Measurements from ENCODE around the gene B3GALT6. TPM values are rescaled to one million over a fixed set of nuclear protein-coding genes. Genes with fewer than 3 reads are reported as not detected.

Gene B3GALT6
- total and polyA plus RNA-seq, 4 donors = 1.2 to 9.0 (median 8.3) TPM

GRCh38 chr1:1212780-1213344 lies 19.2 kb upstream of the B3GALT6 start:
- no peaks in the 10 kb centered on the region for H3K9me3 ChIP-seq (ENCODE audit: control insufficient read depth in 4 of 4, low read length in 3 of 4)
- no peak for DNase-seq (ENCODE audit: low spot score)
- peaks cover 0 to 17% (median 8%) of the 10 kb centered on the region in 4 donors for H3K36me3 ChIP-seq (ENCODE audit: control insufficient read depth in 4 of 4, insufficient read depth in 3 of 4, low read depth in 1 of 4, low read length in 3 of 4)
- H3K4me3 ChIP-seq (ENCODE audit: low read depth in 1 of 3, low read length in 3 of 3) = peak overlapping the region in 1 of 3 donors; percentile 9
- no peak overlapping the region for H3K27ac ChIP-seq (ENCODE audit: low read depth in 1 of 2, low read length in 2 of 2)
- WGBS = 66% methylated on average over 24 of the region's 24 CpGs
- no peak overlapping the region for H3K9ac ChIP-seq (ENCODE audit: low read depth in 1 of 2, low read length in 2 of 2)
- TF ChIP-seq EGR1 (IDR thresholded peaks at IDR 0.05; ENCODE audit: low read depth in 2 of 2) (no peak), RAD21 (IDR thresholded peaks at IDR 0.05) (peak in 1 of 2 donors; percentile 18), JUND (IDR thresholded peaks at IDR 0.05) (no peak), SP1 (IDR thresholded peaks at IDR 0.05) (no peak), FOXA2 (IDR thresholded peaks at IDR 0.05) (no peak), REST (IDR thresholded peaks at IDR 0.05) (no peak), HNF4A (conservative IDR thresholded peaks at IDR 0.05) (no peak), NR2F2 (IDR thresholded peaks at IDR 0.05) (no peak), MAX (IDR thresholded peaks at IDR 0.05) (no peak)
- no peaks in the 10 kb centered on the region for H3K27me3 ChIP-seq (ENCODE audit: control insufficient read depth in 4 of 4, insufficient read depth in 4 of 4, low read length in 3 of 4)
- H3K4me1 ChIP-seq (ENCODE audit: control insufficient read depth in 4 of 4, insufficient read depth in 4 of 4, low read length in 3 of 4) = peaks cover 0 to 8% (median 0%) of the 10 kb centered on the region in 4 donors

- 62% methylated on average over 56 of the region's 56 CpGs for WGBS
Measured at GRCh38 chr1:1213345-1214265, 18.4 kb upstream of the B3GALT6 start, which contains the start of gene TNFRSF4. TNFRSF4 (minus strand) TSS chr1:1214153; CDS start chr1:1214127, 26 bp downstream.

More at GRCh38 chr1:1213345-1214265, 18.4 kb upstream of the B3GALT6 start, which contains the start of gene TNFRSF4:
- peaks cover 7 to 25% (median 12%) of the 10 kb centered on the region in 4 donors for H3K36me3 ChIP-seq (ENCODE audit: control insufficient read depth in 4 of 4, insufficient read depth in 3 of 4, low read depth in 1 of 4, low read length in 3 of 4)
- H3K4me3 ChIP-seq (ENCODE audit: low read depth in 1 of 3, low read length in 3 of 3) = no peak within 1 kb of the TSS
- no peak within 1 kb of the TSS for H3K27ac ChIP-seq (ENCODE audit: low read depth in 1 of 2, low read length in 2 of 2)
- TF ChIP-seq RAD21 (IDR thresholded peaks at IDR 0.05) (no peak), ZBTB33 (IDR thresholded peaks at IDR 0.05) (no peak), HNF4A (conservative IDR thresholded peaks at IDR 0.05) (no peak), FOXA2 (IDR thresholded peaks at IDR 0.05) (no peak), TAF1 (conservative IDR thresholded peaks at IDR 0.05) (no peak), CTCF (IDR thresholded peaks at IDR 0.05; ENCODE audit: low read depth, low read length, missing input control) (no peak), ATF3 (IDR thresholded peaks at IDR 0.05) (no peak), FOXA1 (IDR thresholded peaks at IDR 0.05) (no peak), YY1 (IDR thresholded peaks at IDR 0.05) (no peak), REST (IDR thresholded peaks at IDR 0.05) (no peak), HNF4G (IDR thresholded peaks at IDR 0.05) (no peak)
- no peaks in the 10 kb centered on the region for H3K27me3 ChIP-seq (ENCODE audit: control insufficient read depth in 4 of 4, insufficient read depth in 4 of 4, low read length in 3 of 4)
- no peak for DNase-seq (ENCODE audit: low spot score)
- H3K9me3 ChIP-seq (ENCODE audit: control insufficient read depth in 4 of 4, low read length in 3 of 4) = no peaks in the 10 kb centered on the region
- H3K4me1 ChIP-seq (ENCODE audit: control insufficient read depth in 4 of 4, insufficient read depth in 4 of 4, low read length in 3 of 4) = peaks cover 0 to 8% (median 0%) of the 10 kb centered on the region in 4 donors
- no peak within 1 kb of the TSS for H3K9ac ChIP-seq (ENCODE audit: low read depth in 1 of 2, low read length in 2 of 2)
